Caki2 (cell line): ENCODE measurements around the gene CYP8B1. TPM values are rescaled to one million over a fixed set of nuclear protein-coding genes. Genes with fewer than 3 reads are reported as not detected.
A peak's percentile ranks its signal among the peaks of the same experiment; 100 is the strongest.

Source experiments
- DNase-seq: peaks from one replicate; pipeline ENCODE4 v3.0.0-alpha.2; 2015; ENCODE audit warnings: low read depth
- in situ Hi-C: cut with HindIII; loops from 2 replicates; pipeline ENCODE4 v1.10.0; 2016; ENCODE audit warnings: low sequenced_read_pairs, low pct_unique_long_range_greater_than_20kb, mixed read lengths
- total RNA-seq: library from RNA; depleted of rRNA; stranded (reverse); fragments of >200 nt; shearing (Covaris generic); gene quantifications from 2 replicates; pipeline ENCODE4 v1.2.3, GENCODE V29; 2014; ENCODE audit warnings: low replicate concordance; rRNA removed

CYP8B1 gene, protein sequence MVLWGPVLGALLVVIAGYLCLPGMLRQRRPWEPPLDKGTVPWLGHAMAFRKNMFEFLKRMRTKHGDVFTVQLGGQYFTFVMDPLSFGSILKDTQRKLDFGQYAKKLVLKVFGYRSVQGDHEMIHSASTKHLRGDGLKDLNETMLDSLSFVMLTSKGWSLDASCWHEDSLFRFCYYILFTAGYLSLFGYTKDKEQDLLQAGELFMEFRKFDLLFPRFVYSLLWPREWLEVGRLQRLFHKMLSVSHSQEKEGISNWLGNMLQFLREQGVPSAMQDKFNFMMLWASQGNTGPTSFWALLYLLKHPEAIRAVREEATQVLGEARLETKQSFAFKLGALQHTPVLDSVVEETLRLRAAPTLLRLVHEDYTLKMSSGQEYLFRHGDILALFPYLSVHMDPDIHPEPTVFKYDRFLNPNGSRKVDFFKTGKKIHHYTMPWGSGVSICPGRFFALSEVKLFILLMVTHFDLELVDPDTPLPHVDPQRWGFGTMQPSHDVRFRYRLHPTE
- total RNA-seq = not detected in 2 replicates

DNA sequence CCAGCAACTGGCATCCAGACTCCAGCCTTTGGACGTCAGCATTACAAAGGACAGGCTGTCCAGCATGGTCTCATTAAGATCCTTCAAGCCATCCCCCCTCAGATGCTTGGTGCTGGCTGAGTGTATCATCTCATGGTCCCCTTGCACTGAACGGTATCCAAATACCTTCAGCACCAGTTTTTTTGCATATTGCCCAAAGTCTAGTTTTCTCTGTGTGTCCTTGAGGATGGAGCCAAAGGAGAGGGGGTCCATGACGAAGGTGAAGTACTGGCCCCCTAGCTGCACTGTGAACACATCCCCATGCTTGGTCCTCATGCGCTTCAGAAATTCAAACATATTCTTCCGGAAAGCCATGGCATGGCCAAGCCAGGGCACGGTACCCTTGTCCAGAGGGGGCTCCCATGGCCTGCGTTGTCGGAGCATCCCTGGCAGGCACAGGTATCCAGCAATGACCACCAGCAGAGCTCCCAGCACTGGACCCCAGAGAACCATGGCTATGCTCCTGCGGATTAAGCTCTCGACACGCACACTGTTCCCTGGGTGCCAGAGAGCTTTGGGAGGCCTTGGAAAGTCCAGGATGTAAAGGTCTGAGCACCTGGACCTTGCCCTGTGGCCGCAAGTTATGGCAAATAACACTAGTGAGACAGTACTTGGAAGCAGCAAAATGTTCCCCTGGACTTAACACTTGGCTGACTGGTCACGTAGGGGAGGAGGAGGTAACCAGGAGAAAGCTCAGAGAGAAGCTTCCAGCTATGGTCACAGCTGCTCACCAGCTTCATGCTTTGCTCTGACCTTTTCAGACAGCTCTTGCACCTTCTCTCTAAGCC, at the start of gene CYP8B1:
Gene CYP8B1 (minus strand): TSS at position 555 of the 827 bp plus-strand sequence. CDS start 63 bp downstream, at position 492.
- DNase-seq = no peak

DNA sequence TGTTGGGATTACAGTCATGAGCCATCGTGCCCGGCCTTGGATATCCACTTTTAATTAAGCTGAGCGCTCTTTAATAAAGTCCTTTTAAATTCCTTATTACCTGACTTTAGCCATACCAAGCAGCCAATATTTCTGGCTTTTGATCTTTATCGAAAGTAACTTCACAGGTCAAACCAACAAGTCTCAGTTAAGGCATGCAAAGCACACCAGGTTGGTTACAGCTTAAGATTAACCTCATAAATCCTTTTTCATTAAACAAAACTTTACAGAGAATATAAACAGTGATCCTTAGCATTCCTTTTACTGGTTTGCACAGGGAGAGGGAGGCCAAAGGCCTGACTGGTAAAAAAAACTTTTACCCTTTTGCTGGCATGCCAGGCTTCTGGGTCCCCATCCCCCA, 47.9 kb upstream of the CYP8B1 start:
- in situ Hi-C loops = no loop called here
- no peak for DNase-seq

More for the DNA sequence above, at the start of gene CYP8B1:
- in situ Hi-C loops = no loop called here

DNA sequence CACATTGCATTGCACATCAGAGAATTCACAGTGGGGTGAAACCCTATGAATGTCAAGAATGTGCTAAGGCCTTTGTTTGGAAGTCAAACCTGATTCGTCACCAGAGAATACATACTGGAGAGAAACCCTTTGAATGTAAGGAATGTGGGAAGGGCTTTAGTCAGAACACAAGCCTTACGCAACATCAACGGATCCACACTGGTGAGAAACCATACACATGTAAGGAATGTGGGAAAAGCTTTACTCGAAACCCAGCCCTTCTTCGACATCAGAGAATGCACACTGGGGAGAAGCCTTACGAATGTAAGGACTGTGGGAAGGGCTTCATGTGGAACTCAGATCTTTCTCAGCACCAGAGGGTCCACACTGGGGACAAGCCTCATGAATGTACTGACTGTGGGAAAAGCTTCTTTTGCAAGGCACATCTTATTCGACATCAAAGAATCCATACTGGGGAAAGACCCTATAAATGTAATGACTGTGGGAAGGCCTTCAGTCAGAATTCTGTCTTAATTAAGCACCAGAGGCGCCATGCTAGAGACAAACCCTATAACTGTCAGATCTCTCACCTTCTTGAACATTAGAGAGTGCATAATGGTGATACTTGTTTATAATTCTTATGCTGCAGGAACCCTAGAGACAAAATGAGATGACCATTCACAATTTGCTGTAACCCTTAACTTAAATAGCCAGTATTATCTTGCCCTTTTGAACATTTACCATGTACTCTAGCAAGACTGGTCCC, 39.3 kb upstream of the CYP8B1 start:
- peak; percentile 4 for DNase-seq
- in situ Hi-C loops = no loop called here

DNA sequence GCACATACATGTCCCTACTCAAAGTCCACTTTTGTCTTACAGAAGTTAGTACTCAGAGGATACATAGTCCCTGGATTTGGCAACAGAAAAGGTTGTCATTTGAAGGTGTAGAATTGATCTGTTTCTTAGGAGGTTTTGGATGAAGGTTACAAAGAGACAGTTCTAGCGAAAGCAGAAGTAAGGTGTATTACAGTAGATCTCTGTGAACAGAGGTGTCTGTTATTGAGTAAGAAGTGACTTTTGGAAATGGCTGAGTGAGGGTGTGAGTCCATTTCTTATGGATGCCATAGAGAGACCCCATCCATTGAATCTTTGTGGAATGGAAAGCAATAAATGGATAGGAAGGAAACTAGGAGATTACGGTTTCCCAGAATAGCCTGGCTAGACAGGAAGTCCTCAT, 35.9 kb upstream of the CYP8B1 start:
- in situ Hi-C loops = no loop called here
- no peak for DNase-seq

DNA sequence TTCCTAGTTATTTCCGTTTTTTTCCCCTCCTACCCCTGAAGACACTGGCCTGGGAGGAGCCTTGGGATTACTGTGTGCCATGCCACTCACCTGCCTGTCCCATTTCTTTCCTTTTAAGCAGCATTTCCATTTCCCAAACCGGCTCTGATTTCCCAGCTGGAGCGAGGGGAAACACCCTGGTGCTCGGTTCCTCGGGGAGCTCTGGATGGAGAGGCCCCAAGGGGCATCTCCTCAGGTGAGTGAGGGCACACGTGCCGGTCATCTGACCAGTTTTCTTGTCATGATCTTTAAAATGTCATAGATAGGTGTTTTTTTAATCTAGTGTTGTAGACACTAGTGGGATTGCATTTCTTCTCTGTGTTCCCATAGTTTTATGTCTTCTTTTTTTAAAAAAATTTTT, 33.0 kb upstream of the CYP8B1 start:
- no peak for DNase-seq
- in situ Hi-C loops = no loop called here

DNA sequence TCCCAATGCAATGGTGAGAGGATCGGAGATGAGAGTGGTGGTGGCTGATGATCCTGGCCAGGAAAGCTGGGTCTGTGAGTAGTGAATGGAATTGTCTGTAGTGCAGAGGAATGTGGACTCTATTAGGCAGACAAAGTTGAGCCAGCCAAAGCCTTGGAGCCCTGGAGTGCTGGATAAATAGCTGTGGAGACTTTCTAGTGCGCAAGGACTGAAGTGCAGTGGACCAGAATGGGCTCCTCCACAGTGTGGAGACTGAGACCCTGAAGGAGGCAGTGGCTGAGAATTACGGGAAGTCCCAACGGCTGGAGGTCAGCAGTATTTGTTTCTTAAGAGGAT, 31.1 kb upstream of the CYP8B1 start:
- in situ Hi-C loops = no loop called here
- DNase-seq = no peak

DNA sequence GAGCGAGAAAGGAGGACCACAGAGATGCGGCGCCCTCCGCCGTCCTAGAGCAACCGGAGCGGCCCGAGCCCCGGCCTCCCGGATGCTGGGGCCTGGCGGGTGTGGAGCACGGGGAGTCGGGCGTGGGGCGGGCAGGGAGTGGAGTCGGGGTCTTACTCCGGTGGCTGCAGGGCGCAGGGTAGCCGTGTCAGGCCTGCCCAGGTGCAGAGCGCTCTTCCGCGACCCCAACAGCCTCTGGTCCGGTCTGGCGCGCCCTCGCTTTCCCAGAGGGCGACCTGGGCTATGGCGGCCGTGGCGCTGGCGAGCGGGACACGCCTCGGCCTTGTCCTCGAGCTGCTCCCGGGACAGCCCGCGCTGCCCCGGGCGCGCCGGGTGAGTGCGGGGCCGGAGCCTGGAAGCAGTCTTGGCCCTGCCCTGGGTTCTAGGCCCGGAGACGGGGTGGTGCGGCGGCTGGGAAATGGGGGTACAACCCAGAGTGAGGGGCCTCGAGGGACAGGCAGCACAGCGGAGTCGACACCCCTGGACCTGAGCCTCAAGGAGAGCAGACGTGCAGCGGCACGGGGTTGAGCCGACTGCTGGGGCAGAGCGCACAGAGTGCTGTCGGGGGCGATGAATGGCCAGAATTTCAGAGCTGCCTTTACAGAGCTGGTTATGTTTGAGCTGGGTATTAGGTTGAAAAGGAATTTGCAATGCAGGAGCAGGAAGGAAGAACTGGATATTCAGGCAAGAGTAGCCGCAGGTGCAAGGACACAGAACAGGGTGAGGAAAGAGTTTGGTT, 30.6 kb upstream of the CYP8B1 start, which contains the start of gene ZNF662:
Gene ZNF662 (plus strand): TSS at position 73 of the 778 bp plus-strand sequence. CDS start 1,973 bp downstream, outside the sequence.
- no peak for DNase-seq
- in situ Hi-C loops = no loop called here

DNA sequence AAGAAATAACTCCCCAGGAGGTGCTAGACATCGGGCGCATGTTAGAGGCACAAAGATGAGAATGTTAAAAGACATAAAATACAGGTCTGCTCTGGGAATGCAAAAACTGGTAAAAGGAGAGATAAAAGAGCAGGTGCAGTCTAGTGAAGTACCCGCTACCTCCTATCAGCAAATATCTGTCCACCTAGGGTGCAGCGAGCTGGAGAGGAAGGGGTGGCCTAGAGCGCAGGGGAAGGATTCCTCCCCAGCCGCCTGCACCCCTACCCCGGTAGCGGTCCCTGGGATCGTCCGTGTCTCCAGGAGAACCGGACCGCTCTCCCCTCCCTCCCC, 30.0 kb upstream of the CYP8B1 start:
- in situ Hi-C loops = no loop called here
- DNase-seq = no peak

DNA sequence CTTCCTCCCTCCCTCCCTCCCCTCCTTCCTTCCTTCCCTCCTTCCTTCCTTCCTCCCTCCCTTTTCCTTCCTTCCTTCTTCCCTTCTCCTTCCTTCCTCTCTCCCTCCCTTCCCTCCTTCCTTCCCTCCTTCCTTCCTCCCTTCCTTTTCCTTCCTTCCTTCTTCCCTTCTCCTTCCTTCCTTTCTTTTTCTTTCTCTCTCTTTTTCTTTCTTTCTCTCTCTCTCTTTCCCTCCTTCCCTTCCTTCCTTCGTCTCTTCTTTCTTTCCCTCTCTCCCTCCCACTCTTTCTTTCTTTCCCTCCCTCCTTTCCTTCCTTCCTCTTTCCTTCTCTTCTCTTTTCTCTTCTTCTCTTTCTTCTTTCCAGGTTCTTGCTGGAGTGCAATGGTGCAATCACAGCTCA, 28.4 kb upstream of the CYP8B1 start:
- no peak for DNase-seq
- in situ Hi-C loops = no loop called here

DNA sequence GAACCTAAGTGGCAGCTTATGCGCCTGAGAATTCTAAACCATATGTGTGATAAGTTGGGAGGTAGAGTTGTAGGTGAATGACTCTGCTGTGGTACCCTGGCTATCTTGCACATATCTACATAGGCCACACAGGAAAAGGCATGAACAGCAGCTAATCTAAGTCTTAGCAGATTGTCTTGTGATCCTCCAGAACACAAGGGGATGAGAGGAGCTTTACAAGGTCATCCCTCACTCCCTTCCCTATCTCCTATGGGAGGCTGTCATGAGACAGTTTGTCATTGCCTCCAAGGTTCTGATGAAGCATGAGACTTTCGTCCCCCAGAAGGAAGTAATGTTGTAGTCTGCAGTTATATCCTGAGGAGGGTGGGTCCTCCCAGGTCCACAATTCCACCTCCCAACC, 26.6 kb upstream of the CYP8B1 start:
- no peak for DNase-seq
- in situ Hi-C loops = no loop called here

DNA sequence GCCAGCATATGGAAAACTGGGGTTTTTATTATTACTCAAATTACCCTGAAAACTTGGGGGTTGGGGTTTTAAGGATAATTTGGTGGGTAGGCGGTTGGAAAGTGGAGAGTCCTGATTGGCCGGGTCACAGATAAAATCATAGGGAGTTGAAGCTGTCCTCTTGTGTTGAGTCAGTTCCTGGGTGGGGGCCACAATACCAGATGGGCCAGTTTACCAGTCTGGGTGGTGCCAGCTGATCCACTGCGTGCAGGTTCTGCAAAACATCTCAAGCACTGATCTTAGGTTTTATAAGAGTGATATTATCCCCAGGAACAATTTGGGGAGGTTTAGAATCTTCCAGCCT, 25.4 kb upstream of the CYP8B1 start:
- no peak for DNase-seq
- in situ Hi-C loops = no loop called here

DNA sequence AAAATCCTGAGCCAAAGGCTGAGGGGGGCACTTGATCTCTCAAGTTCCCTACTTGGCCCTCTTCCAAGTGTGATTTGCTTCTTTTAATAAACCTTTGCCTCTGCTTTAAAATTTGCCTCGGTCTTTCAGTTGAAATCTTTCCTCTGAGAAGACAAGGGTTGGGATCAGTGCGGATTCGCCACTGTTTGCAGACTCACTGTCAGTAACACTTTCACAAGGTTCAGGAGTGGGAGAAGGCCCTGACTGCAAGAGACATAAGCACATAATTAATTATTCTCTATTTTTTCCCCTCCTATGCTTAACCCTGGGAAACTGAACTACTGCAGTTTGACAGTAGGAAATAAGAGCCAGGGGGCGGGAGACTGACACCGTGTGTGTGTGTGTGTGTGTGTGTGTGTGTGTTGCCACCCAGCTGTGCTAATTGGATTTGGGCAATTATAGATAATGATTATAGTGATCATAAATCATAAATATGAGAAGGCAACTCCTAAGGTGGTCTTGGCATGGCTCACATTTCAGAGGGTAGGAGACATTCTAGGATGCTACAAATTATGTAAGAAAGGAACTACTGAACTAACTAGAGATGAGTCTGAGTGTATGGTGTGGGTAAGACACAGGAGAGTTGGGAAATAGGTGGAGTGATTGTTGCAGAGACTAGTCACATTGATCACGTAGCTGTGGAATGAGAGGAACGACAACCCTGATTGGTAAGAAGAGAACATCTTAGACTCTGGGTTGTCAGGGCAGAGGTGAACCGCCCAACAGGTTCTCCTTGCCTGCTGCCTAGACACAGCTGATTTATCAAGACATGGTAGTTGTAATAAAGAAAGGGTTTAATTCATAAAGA, 24.8 kb upstream of the CYP8B1 start:
- no peak for DNase-seq
- in situ Hi-C loops = no loop called here

DNA sequence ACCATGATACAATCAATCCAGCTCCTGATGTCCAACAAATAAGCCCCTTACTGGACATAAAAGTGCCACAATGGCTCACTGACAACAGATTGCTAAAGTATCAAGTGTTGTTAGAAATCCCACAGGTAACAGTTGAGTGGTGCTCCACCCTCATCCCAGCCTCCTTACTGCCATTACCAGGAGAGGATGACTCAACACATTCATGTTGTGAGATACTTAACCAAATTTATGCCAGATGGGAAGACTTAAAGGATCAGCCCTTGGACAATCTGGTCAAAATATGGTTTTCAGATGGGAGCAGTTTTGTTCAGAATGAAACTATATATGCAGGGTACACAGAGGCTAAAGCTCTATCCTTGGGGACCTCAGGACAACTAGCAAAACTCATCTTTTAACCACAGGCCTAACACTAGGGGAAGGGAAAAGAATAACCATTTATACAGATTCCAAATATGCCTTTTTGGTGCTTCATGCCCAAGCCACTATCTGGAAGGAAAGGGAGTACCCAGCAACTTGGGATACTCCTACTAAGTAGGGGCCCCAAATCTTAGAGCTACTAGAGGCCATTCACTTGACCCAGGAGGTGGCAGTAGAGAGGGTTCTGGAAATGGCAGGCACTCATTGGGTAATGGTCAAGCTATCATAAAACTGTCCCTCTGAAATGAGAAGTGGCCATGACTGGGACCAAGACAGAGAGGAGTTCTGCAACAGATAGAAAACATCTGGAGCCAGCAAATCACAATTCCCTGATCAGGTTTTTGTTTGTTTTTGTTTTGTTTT, 23.4 kb upstream of the CYP8B1 start:
- in situ Hi-C loops = no loop called here

DNA sequence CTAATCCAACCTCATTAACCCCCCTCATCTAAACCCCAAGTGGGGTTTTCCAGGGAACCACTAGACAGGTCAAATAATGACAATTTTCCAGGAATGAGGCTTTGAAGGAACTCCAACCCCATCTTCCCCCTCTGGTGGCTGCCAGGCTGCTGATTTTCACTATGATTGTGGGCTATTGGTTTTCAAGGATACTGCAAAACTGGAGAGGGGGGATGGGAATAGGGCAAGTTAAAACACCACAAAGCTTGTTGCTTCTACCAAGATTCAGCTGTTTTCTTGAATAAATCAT, 19.8 kb upstream of the CYP8B1 start:
- in situ Hi-C loops = no loop called here
- DNase-seq = no peak

More for the DNA sequence above, 23.4 kb upstream of the CYP8B1 start:
- no peak for DNase-seq

DNA sequence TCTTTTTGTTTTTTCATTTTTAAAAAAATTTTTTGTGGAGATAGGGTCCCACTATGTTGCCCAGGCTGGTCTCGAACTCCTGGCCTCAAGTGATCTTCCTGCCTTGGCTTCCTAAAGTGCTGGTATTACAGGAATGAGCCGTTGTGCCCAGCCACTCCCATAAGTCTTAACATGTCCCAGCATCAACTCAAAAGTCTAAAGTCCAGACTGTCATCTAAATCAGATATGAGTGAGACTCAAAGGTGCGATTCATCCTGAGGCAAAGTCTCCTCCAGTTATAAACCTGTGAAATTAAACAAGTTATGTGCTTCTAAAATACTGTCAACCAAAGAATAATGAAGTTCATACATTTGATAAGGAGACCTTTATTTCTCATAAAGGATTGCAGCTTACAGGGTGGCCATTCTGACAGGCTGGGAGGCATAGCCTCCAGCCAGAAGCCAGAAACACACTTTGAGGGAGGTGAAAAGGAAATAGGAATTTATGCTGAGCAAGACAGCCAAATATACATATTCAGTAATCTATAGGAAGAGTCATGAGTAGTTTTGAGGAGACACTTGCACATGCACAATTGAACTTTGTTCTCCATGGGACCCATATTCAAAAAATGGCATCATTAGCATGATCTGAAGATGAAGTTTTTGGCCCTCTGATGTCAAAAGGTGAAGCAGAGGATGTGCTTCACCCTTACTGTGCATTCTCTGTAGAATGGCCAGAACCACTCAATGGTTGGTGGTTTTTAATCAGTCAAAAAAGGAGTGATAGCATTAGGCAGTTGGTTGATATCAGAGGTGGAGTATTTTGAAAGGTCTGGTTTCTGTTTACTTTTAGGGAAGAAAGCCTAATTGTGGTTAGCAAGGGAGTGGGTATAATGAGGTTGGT, 19.3 kb upstream of the CYP8B1 start:
- in situ Hi-C loops = no loop called here
- no peak for DNase-seq

DNA sequence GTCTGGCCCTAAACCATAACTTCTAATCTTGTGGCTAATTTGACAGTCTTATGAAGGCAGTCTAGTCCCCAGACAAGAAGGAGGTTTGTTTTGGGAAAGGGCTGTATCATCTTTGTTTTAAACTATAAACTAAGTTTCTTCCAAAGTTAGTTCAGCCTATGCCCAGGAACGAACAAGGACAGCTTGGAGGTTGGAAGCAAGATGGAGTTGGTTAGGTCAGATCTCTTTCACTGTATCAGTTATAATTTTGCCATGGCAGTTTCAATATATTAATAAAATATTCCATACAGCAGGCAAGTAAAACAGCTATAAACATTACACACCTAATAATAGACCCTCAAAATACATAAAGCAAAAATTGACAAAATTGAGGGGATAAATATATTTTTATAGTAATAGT, 17.1 kb upstream of the CYP8B1 start:
- DNase-seq = no peak
- in situ Hi-C loops = no loop called here
